Measurements from ENCODE around the gene RAB23.

- TF ChIP-seq POLR2A (IDR thresholded peaks at IDR 0.05; ENCODE audit: borderline replicate concordance, extremely low read depth, insufficient read depth, insufficient read length) (no peak), CTCF (IDR thresholded peaks at IDR 0.05 in 2 of 3, conservative IDR thresholded peaks at IDR 0.05 in 1 of 3; ENCODE audit: borderline replicate concordance in 1 of 3, insufficient read depth in 1 of 3, low read depth in 2 of 3, low read length in 2 of 3) (no peak), MAX (IDR thresholded peaks at IDR 0.05) (no peak), RAD21 (IDR thresholded peaks at IDR 0.05; ENCODE audit: low read depth) (no peak), REST (IDR thresholded peaks at IDR 0.05; ENCODE audit: low read depth) (no peak), POLR2AphosphoS5 (IDR thresholded peaks at IDR 0.05; ENCODE audit: low read depth, low read length) (no peak), ZNF274 (IDR thresholded peaks at IDR 0.05; ENCODE audit: low read depth, low read length) (no peak), SP1 (IDR thresholded peaks at IDR 0.05; ENCODE audit: low read depth) (no peak), EZH2 (IDR thresholded peaks at IDR 0.05) (no peak)
Observed at GRCh38 chr6:57262901-57263694, 41.0 kb upstream of the RAB23 start.

Measured in HCT116 (cell line).